K562 (cell line): ENCODE measurements around the gene PRRX1. TPM values are rescaled to one million over a fixed set of nuclear protein-coding genes. Genes with fewer than 3 reads are reported as not detected.

Source experiments
- ATAC-seq: fragments of 200-7000 bp; cut with Tn5 transposase; 3 replicates; pipeline ENCODE4 v1.9.1; 2020; ENCODE audit warnings: moderate library complexity
- BruUV-seq: library from RNA; stranded (reverse); fragments of 400-500 nt; replicated peaks from 2 replicates; lab custom pipeline; 2021; lab: Mats Ljungman, UMichigan
- CTCF ChIA-PET: fragments of 300-600 bp; formaldehyde crosslinking; extraction: SDS; loops from one replicate; lab custom pipeline; 2021; ENCODE audit warnings: low intra/inter-chr PET ratio; lab: Yijun Ruan, JAX
- POLR2A ChIA-PET: fragments of 300-600, 350-650 bp; sonication (Branson Sonifier 250); formaldehyde crosslinking; extraction: SDS; loops from one replicate; lab custom pipeline; 2021; ENCODE audit warnings: antibody characterized with exemption, inconsistent platforms; lab: Yijun Ruan, JAX
- DNase-seq, 4 experiments: peaks; one replicate each; pipeline versions ENCODE4 v3.0.0 to v3.0.0-alpha.2; 2011 to 2018; ENCODE audit warnings: low spot score in 3 of 4, mixed read lengths in 3 of 4; ENCODE audit errors: extremely low read depth in 1 of 4
- FAIRE-seq: peaks from 2 replicates; lab custom pipeline; 2011; peaks lifted over from hg19 to GRCh38; lab: Jason Lieb, UNC
- H2AFZ ChIP-seq: 2 replicates; pipeline ENCODE4 v1.6.0; 2011; ENCODE audit warnings: low read depth, low read length, control low read depth, inconsistent platforms
- H3K27ac ChIP-seq: fragments of 200-600 bp; 3 replicates; pipeline ENCODE4 v1.8.0; 2011; ENCODE audit warnings: low read depth, mild to moderate bottlenecking, control low read depth, inconsistent platforms, low read length, moderate library complexity, mixed read lengths; ENCODE audit errors: extremely low read depth
- H3K27me3 ChIP-seq, 2 experiments: fragments of 300-600 bp in 1 of 2; 2 replicates in 1 of 2; 3 replicates in 1 of 2; pipeline versions ENCODE4 v1.6.0 to v1.8.0; 2011; ENCODE audit warnings: inconsistent platforms in 2 of 2, low read length in 2 of 2, mild to moderate bottlenecking in 1 of 2, mixed read lengths in 1 of 2, moderate library complexity in 1 of 2; ENCODE audit not compliant: control insufficient read depth in 2 of 2, insufficient read depth in 2 of 2
- H3K36me3 ChIP-seq: fragments of 300-600 bp; 3 replicates; pipeline ENCODE4 v1.8.0; 2011; ENCODE audit warnings: mild to moderate bottlenecking, low read length, inconsistent platforms; ENCODE audit not compliant: control insufficient read depth, insufficient read depth
- H3K4me1 ChIP-seq, 2 experiments: fragments of 200-600 bp in 1 of 2; replicated peaks in 1 of 2; 2 replicates in 1 of 2; 3 replicates in 1 of 2; pipeline versions ENCODE4 v1.5.1 to v1.8.0; 2011; ENCODE audit warnings: inconsistent platforms in 2 of 2, low read length in 2 of 2, mild to moderate bottlenecking in 1 of 2, mixed read lengths in 1 of 2, moderate library complexity in 1 of 2; ENCODE audit not compliant: control insufficient read depth in 2 of 2, insufficient read depth in 2 of 2
- H3K4me2 ChIP-seq: 2 replicates; pipeline ENCODE4 v1.6.1; 2011; ENCODE audit warnings: low read length, control low read depth, inconsistent platforms, mixed read lengths; ENCODE audit not compliant: insufficient read depth
- H3K4me3 ChIP-seq: fragments of 200-600 bp; sonication (generic), shearing (Covaris generic); 2 replicates; pipeline ENCODE4 v1.5.1; 2016; ENCODE audit warnings: control low read depth, inconsistent platforms
- H3K79me2 ChIP-seq: fragments of 200-600 bp; 3 replicates; pipeline ENCODE4 v1.8.0; 2011; ENCODE audit warnings: low read length, inconsistent platforms; ENCODE audit not compliant: control insufficient read depth, insufficient read depth
- H3K9ac ChIP-seq, 2 experiments: 2 replicates each; pipeline versions ENCODE4 v1.6.0 to v1.6.1; 2011; ENCODE audit warnings: low read depth in 2 of 2, low read length in 2 of 2, control low read depth in 1 of 2, inconsistent platforms in 1 of 2, mild to moderate bottlenecking in 1 of 2, mixed read lengths in 1 of 2; ENCODE audit not compliant: insufficient read depth in 1 of 2
- H3K9me1 ChIP-seq: one replicate; pipeline ENCODE4 v1.6.0; 2011; ENCODE audit warnings: inconsistent platforms, mild to moderate bottlenecking, low read length, moderate library complexity; ENCODE audit not compliant: control insufficient read depth, insufficient read depth
- H3K9me3 ChIP-seq: replicated peaks from 2 replicates; pipeline ENCODE4 v1.5.1; 2011; ENCODE audit warnings: low read depth, low read length, inconsistent platforms; ENCODE audit not compliant: control insufficient read depth, insufficient read depth
- H4K20me1 ChIP-seq: replicated peaks from 2 replicates; pipeline ENCODE4 v1.6.1; 2011; ENCODE audit warnings: low read length, inconsistent platforms, mixed read lengths; ENCODE audit not compliant: control insufficient read depth, insufficient read depth
- GATAD2B ChIP-seq: fragments of 450-650 bp; IDR thresholded peaks from 2 replicates; pipeline ENCODE4 v1.6.1; 2017; ENCODE audit warnings: mild to moderate bottlenecking, borderline replicate concordance
- MTF1 ChIP-seq: fragments of 250-450 bp; sonication (Bioruptor Pico); IDR thresholded peaks from 2 replicates; pipeline ENCODE4 v1.9.0; 2021; ENCODE audit warnings: moderate library complexity, mild to moderate bottlenecking, inconsistent platforms, borderline replicate concordance
- MXI1 ChIP-seq: IDR thresholded peaks from 2 replicates; pipeline ENCODE4 v1.6.1; 2011; ENCODE audit warnings: low read depth, mild to moderate bottlenecking, improper control_type of control experiment, low read length
- NR2C2 ChIP-seq, 2 experiments: fragments of 200-800 bp in 1 of 2; sonication (Bioruptor generic) in 1 of 2; sonication (generic) in 1 of 2; formaldehyde crosslinking in 1 of 2; IDR thresholded peaks; 2 replicates each; pipeline versions ENCODE4 v1.6.1 to v1.8.0; 2016 to 2022; ENCODE audit warnings: mild to moderate bottlenecking in 1 of 2, missing compliant biosample characterization in 1 of 2, missing genetic modification characterization in 1 of 2, missing genetic modification reagents in 1 of 2
- PHB2 ChIP-seq: fragments of 450-650 bp; IDR thresholded peaks from 2 replicates; pipeline ENCODE4 v1.6.1; 2017; ENCODE audit warnings: low read depth
- POLR2G ChIP-seq: fragments of 200-400 bp; formaldehyde crosslinking; IDR thresholded peaks from 2 replicates; pipeline ENCODE4 v1.6.1; 2017; ENCODE audit warnings: low read depth, mild to moderate bottlenecking, antibody characterized with exemption, low read length, moderate library complexity
- TAF1 ChIP-seq: IDR thresholded peaks from 2 replicates; pipeline ENCODE4 v1.6.1; 2011; ENCODE audit warnings: mild to moderate bottlenecking, low read length, moderate library complexity; ENCODE audit not compliant: insufficient read depth, control insufficient read depth, severe bottlenecking; ENCODE audit errors: extremely low read depth
- TAL1 ChIP-seq: fragments of 450-650 bp; IDR thresholded peaks from 2 replicates; pipeline ENCODE4 v1.6.1; 2016; ENCODE audit warnings: mild to moderate bottlenecking
- ZNF785 ChIP-seq: fragments of 250-450 bp; sonication (Bioruptor Pico); IDR thresholded peaks from 2 replicates; pipeline ENCODE4 v1.4.0; 2020; ENCODE audit warnings: mild to moderate bottlenecking
- WGBS: fragments of 100-300 bp; shearing (Covaris generic); methylation state at CpG from one replicate; pipeline ENCODE4 v1.1.6; 2016; ENCODE audit warnings: low coverage, mixed read lengths; ENCODE audit not compliant: insufficient coverage; ENCODE audit errors: missing lambda C conversion rate; 5-methylcytosine and 5-hydroxymethylcytosine counted together
- in situ Hi-C: fragments of 300-500 bp; cut with MboI; formaldehyde crosslinking; loops from 4 replicates; pipeline ENCODE4 v1.15.0; 2018; ENCODE audit warnings: inconsistent platforms, mixed read lengths
- intact Hi-C: fragments of 100-400 bp; cut with micrococcal nuclease; formaldehyde crosslinking; loops from 2 replicates; pipeline ENCODE4 v1.14.2; 2022
- polyA plus RNA-seq, 8 experiments: library from polyadenylated mRNA; depleted of rRNA in 4 of 8; stranded (reverse) in 5 of 8; unstranded in 3 of 8; fragments of >200 nt; fragmentation: Nextera tagmentation in 2 of 8; fragmentation: Illumina TruSeq in 1 of 8; extraction: Ambion mirVana in 2 of 8; extraction: Trizol in 1 of 8; gene quantifications; 2 replicates each; pipeline versions ENCODE4 v1.2.1 to v1.2.3, GENCODE V29; 2011 to 2014; ENCODE audit warnings: inconsistent platforms in 1 of 8, missing spikeins in 1 of 8
- total RNA-seq, 7 experiments: library from RNA; depleted of rRNA in 6 of 7; stranded (reverse); fragments of >200 nt in 6 of 7; fragmentation: Illumina TruSeq in 2 of 7; extraction: Trizol in 2 of 7; gene quantifications; 2 replicates each; pipeline versions ENCODE4 v1.2.1 to v1.2.3, GENCODE V29; 2011 to 2021; ENCODE audit warnings: low replicate concordance in 1 of 7

Gene PRRX1
- total and polyA plus RNA-seq, 9 of the 15 experiments (the other 6 are each of a cell fraction or from before 2014, with no cell fraction given): not detected

- H3K4me3 ChIP-seq: no peak overlapping the region
- DNase-seq: no peak
- WGBS: 3% methylated on average over 6 of the region's 6 CpGs
- H3K9ac ChIP-seq: no peak overlapping the region
- intact Hi-C loops: no loop called here
- FAIRE-seq: no peak
- H3K9me1 ChIP-seq: no peaks in the 10 kb centered on the region
- CTCF ChIA-PET: no interaction called here
- in situ Hi-C loops: no loop called here
- BruUV-seq: no TSS peak
- no peak overlapping the region for H3K27ac ChIP-seq
- H3K4me1 ChIP-seq: no peaks in the 10 kb centered on the region
- H4K20me1 ChIP-seq: no peaks in the 10 kb centered on the region
- no peak overlapping the region for H3K4me2 ChIP-seq
- no peak for ATAC-seq
- no peak overlapping the region for H2AFZ ChIP-seq
- H3K79me2 ChIP-seq: no peaks in the 10 kb centered on the region
- H3K36me3 ChIP-seq: no peaks in the 10 kb centered on the region
- no peaks in the 10 kb centered on the region for H3K27me3 ChIP-seq
- POLR2A ChIA-PET: no interaction called here
- TF ChIP-seq ZNF785 (CRISPR knock-in tag) (no peak), PHB2 (no peak), TAF1 (no peak), POLR2G (no peak), TAL1 (no peak), MTF1 (CRISPR knock-in tag) (no peak), GATAD2B (no peak), NR2C2 (CRISPR knock-in tag; IDR thresholded peaks at IDR 0.05) (no peak), NR2C2 (tag; IDR thresholded peaks at IDR 0.05) (no peak), MXI1 (no peak)
- no peaks in the 10 kb centered on the region for H3K9me3 ChIP-seq
Observed at GRCh38 chr1:170696591-170697290, 32.8 kb downstream of the PRRX1 start.
